K562 (cell line): Measurements from ENCODE around the gene RAB14. TPM values are rescaled to one million over a fixed set of nuclear protein-coding genes. Genes with fewer than 3 reads are reported as not detected.

ENCODE experiments used
- ATAC-seq: fragments of 200-7000 bp; cut with Tn5 transposase; 3 replicates; pipeline ENCODE4 v1.9.1; 2020; ENCODE audit warnings: moderate library complexity
- BruUV-seq: library from RNA; stranded (reverse); fragments of 400-500 nt; replicated peaks from 2 replicates; lab custom pipeline; 2021; lab: Mats Ljungman, UMichigan
- CTCF ChIA-PET: fragments of 300-600 bp; formaldehyde crosslinking; extraction: SDS; loops from one replicate; lab custom pipeline; 2021; ENCODE audit warnings: low intra/inter-chr PET ratio; lab: Yijun Ruan, JAX
- POLR2A ChIA-PET: fragments of 300-600, 350-650 bp; sonication (Branson Sonifier 250); formaldehyde crosslinking; extraction: SDS; loops from one replicate; lab custom pipeline; 2021; ENCODE audit warnings: antibody characterized with exemption, inconsistent platforms; lab: Yijun Ruan, JAX
- DNase-seq, 4 experiments: peaks; one replicate each; pipeline versions ENCODE4 v3.0.0 to v3.0.0-alpha.2; 2011 to 2018; ENCODE audit warnings: low spot score in 3 of 4, mixed read lengths in 3 of 4; ENCODE audit errors: extremely low read depth in 1 of 4
- FAIRE-seq: peaks from 2 replicates; lab custom pipeline; 2011; peaks lifted over from hg19 to GRCh38; lab: Jason Lieb, UNC
- H2AFZ ChIP-seq: 2 replicates; pipeline ENCODE4 v1.6.0; 2011; ENCODE audit warnings: low read depth, low read length, control low read depth, inconsistent platforms
- H3K27ac ChIP-seq: fragments of 200-600 bp; 3 replicates; pipeline ENCODE4 v1.8.0; 2011; ENCODE audit warnings: low read depth, mild to moderate bottlenecking, control low read depth, inconsistent platforms, low read length, moderate library complexity, mixed read lengths; ENCODE audit errors: extremely low read depth
- H3K27me3 ChIP-seq, 2 experiments: fragments of 300-600 bp in 1 of 2; 2 replicates in 1 of 2; 3 replicates in 1 of 2; pipeline versions ENCODE4 v1.6.0 to v1.8.0; 2011; ENCODE audit warnings: inconsistent platforms in 2 of 2, low read length in 2 of 2, mild to moderate bottlenecking in 1 of 2, mixed read lengths in 1 of 2, moderate library complexity in 1 of 2; ENCODE audit not compliant: control insufficient read depth in 2 of 2, insufficient read depth in 2 of 2
- H3K36me3 ChIP-seq: fragments of 300-600 bp; 3 replicates; pipeline ENCODE4 v1.8.0; 2011; ENCODE audit warnings: mild to moderate bottlenecking, low read length, inconsistent platforms; ENCODE audit not compliant: control insufficient read depth, insufficient read depth
- H3K4me1 ChIP-seq, 2 experiments: fragments of 200-600 bp in 1 of 2; replicated peaks in 1 of 2; 2 replicates in 1 of 2; 3 replicates in 1 of 2; pipeline versions ENCODE4 v1.5.1 to v1.8.0; 2011; ENCODE audit warnings: inconsistent platforms in 2 of 2, low read length in 2 of 2, mild to moderate bottlenecking in 1 of 2, mixed read lengths in 1 of 2, moderate library complexity in 1 of 2; ENCODE audit not compliant: control insufficient read depth in 2 of 2, insufficient read depth in 2 of 2
- H3K4me2 ChIP-seq: 2 replicates; pipeline ENCODE4 v1.6.1; 2011; ENCODE audit warnings: low read length, control low read depth, inconsistent platforms, mixed read lengths; ENCODE audit not compliant: insufficient read depth
- H3K4me3 ChIP-seq: fragments of 200-600 bp; sonication (generic), shearing (Covaris generic); 2 replicates; pipeline ENCODE4 v1.5.1; 2016; ENCODE audit warnings: control low read depth, inconsistent platforms
- H3K79me2 ChIP-seq: fragments of 200-600 bp; 3 replicates; pipeline ENCODE4 v1.8.0; 2011; ENCODE audit warnings: low read length, inconsistent platforms; ENCODE audit not compliant: control insufficient read depth, insufficient read depth
- H3K9ac ChIP-seq, 2 experiments: 2 replicates each; pipeline versions ENCODE4 v1.6.0 to v1.6.1; 2011; ENCODE audit warnings: low read depth in 2 of 2, low read length in 2 of 2, control low read depth in 1 of 2, inconsistent platforms in 1 of 2, mild to moderate bottlenecking in 1 of 2, mixed read lengths in 1 of 2; ENCODE audit not compliant: insufficient read depth in 1 of 2
- H3K9me1 ChIP-seq: one replicate; pipeline ENCODE4 v1.6.0; 2011; ENCODE audit warnings: inconsistent platforms, mild to moderate bottlenecking, low read length, moderate library complexity; ENCODE audit not compliant: control insufficient read depth, insufficient read depth
- H3K9me3 ChIP-seq: replicated peaks from 2 replicates; pipeline ENCODE4 v1.5.1; 2011; ENCODE audit warnings: low read depth, low read length, inconsistent platforms; ENCODE audit not compliant: control insufficient read depth, insufficient read depth
- H4K20me1 ChIP-seq: replicated peaks from 2 replicates; pipeline ENCODE4 v1.6.1; 2011; ENCODE audit warnings: low read length, inconsistent platforms, mixed read lengths; ENCODE audit not compliant: control insufficient read depth, insufficient read depth
- SPI1 ChIP-seq: IDR thresholded peaks from 2 replicates; pipeline ENCODE4 v1.6.1; 2011; ENCODE audit warnings: low read depth, low read length, control low read depth, borderline replicate concordance
- ZBTB2 ChIP-seq: fragments of 450-650 bp; IDR thresholded peaks from 2 replicates; pipeline ENCODE4 v1.6.1; 2016; ENCODE audit warnings: antibody characterized with exemption
- ZFP36 ChIP-seq: fragments of 150-350 bp; IDR thresholded peaks from 2 replicates; pipeline ENCODE4 v1.6.1; 2018; ENCODE audit warnings: low read length, low read depth; ENCODE audit not compliant: partially characterized antibody
- ZNF449 ChIP-seq: fragments of 250-450 bp; sonication (Bioruptor Pico); IDR thresholded peaks from 2 replicates; pipeline ENCODE4 v1.8.0; 2022; ENCODE audit warnings: moderate library complexity, mild to moderate bottlenecking, inconsistent platforms
- WGBS: fragments of 100-300 bp; shearing (Covaris generic); methylation state at CpG from one replicate; pipeline ENCODE4 v1.1.6; 2016; ENCODE audit warnings: low coverage, mixed read lengths; ENCODE audit not compliant: insufficient coverage; ENCODE audit errors: missing lambda C conversion rate; 5-methylcytosine and 5-hydroxymethylcytosine counted together
- in situ Hi-C: fragments of 300-500 bp; cut with MboI; formaldehyde crosslinking; loops from 4 replicates; pipeline ENCODE4 v1.15.0; 2018; ENCODE audit warnings: inconsistent platforms, mixed read lengths
- intact Hi-C: fragments of 100-400 bp; cut with micrococcal nuclease; formaldehyde crosslinking; loops from 2 replicates; pipeline ENCODE4 v1.14.2; 2022
- polyA plus RNA-seq, 8 experiments: library from polyadenylated mRNA; depleted of rRNA in 4 of 8; stranded (reverse) in 5 of 8; unstranded in 3 of 8; fragments of >200 nt; fragmentation: Nextera tagmentation in 2 of 8; fragmentation: Illumina TruSeq in 1 of 8; extraction: Ambion mirVana in 2 of 8; extraction: Trizol in 1 of 8; gene quantifications; 2 replicates each; pipeline versions ENCODE4 v1.2.1 to v1.2.3, GENCODE V29; 2011 to 2014; ENCODE audit warnings: inconsistent platforms in 1 of 8, missing spikeins in 1 of 8
- total RNA-seq, 7 experiments: library from RNA; depleted of rRNA in 6 of 7; stranded (reverse); fragments of >200 nt in 6 of 7; fragmentation: Illumina TruSeq in 2 of 7; extraction: Trizol in 2 of 7; gene quantifications; 2 replicates each; pipeline versions ENCODE4 v1.2.1 to v1.2.3, GENCODE V29; 2011 to 2021; ENCODE audit warnings: low replicate concordance in 1 of 7

RAB14 gene
- total and polyA plus RNA-seq, 9 of the 15 experiments (the other 6 are each of a cell fraction or from before 2014, with no cell fraction given), result 10.3 to 41.8 (median 20.9) TPM

- no peaks in the 10 kb centered on the region for H3K9me1 ChIP-seq
- H3K4me2 ChIP-seq, result no peak overlapping the region
- no peak overlapping the region for H3K4me3 ChIP-seq
- 89% methylated on average over 3 of the region's 3 CpGs for WGBS
- no TSS peak for BruUV-seq
- H3K36me3 ChIP-seq, result no peaks in the 10 kb centered on the region
- H3K9me3 ChIP-seq, result no peaks in the 10 kb centered on the region
- no peak overlapping the region for H3K9ac ChIP-seq
- POLR2A ChIA-PET, result interaction anchor here (0.6 to 1.0 kb wide), 2 partner anchors 11 to 90 kb away, joined by 3 to 4 read pairs; no protein-coding TSS in a partner anchor
- no peaks in the 10 kb centered on the region for H4K20me1 ChIP-seq
- peaks cover 0 to 20% of the 10 kb centered on the region in 2 experiments; a peak in 2 of 5 replicates for H3K4me1 ChIP-seq
- H3K27me3 ChIP-seq, result no peaks in the 10 kb centered on the region
- no peak for ATAC-seq
- intact Hi-C loops, result loop anchor here (10.0 kb wide), 1 partner anchor 318 kb away; no protein-coding TSS in a partner anchor
- H3K27ac ChIP-seq, result 0 out of 3 replicates have a peak overlapping the region, but pooled peaks have one; percentile 3
- in situ Hi-C loops, result loop anchor here (5.0 kb wide), 2 partner anchors 101 to 181 kb away; no protein-coding TSS in a partner anchor
- H2AFZ ChIP-seq, result peak overlapping the region; percentile 72
- FAIRE-seq, result no peak
- no peak for DNase-seq
- TF ChIP-seq SPI1 (0 out of 2 replicates have a peak, but pooled peaks have one; percentile 29), ZFP36 (peak; percentile 77), ZNF449 (no peak), ZBTB2 (no peak)
- H3K79me2 ChIP-seq, result no peaks in the 10 kb centered on the region
- CTCF ChIA-PET, result no interaction called here
These were observed 14.7 kb upstream of the RAB14 start for GRCh38 chr9:121216271-121216805.
